ENCODE results near the gene PTPRN2.

The PTPRN2 gene

DNA sequence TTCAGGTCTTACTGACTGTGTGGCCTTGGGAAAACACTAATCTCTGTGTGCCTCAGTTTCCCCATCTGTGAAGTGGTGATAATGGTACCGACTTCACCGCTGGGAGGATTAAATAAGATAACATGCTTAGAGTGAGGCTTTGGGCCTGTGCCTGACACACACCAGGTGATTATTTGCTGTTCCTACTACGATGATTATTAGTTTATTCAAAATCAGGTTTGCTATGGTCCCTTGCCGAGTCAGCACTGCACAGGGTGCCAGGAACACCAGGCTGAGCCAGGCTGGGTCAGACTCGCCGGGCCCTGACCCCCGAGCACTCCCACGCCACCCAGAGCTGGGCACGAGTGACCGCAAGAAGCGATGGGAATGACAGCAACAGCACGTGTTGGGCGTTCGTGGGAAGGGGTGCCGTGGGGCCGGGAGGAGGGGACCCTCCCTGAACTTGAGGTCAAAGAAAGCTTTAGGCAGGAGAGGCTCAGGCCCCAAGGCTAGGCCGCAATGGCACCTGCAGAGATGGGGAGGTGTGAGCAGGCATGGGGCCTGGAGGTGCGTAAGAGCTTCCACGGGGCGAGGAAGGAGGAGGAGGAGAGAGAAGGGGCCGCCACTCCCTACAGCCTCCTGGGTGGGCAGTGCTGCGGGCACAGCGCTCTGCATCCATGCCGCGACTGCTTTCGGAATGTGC lies 925.4 kb downstream of the PTPRN2 start:
- DNase-seq (ENCODE audit: low spot score), result no peak

- DNase-seq (ENCODE audit: low spot score), result no peak
Measured at GRCh38 chr7:157661611-157661975, 926.0 kb downstream of the PTPRN2 start.

- DNase-seq (ENCODE audit: low spot score), result no peak
Measured at GRCh38 chr7:157660971-157661610, 926.5 kb downstream of the PTPRN2 start.

DNA sequence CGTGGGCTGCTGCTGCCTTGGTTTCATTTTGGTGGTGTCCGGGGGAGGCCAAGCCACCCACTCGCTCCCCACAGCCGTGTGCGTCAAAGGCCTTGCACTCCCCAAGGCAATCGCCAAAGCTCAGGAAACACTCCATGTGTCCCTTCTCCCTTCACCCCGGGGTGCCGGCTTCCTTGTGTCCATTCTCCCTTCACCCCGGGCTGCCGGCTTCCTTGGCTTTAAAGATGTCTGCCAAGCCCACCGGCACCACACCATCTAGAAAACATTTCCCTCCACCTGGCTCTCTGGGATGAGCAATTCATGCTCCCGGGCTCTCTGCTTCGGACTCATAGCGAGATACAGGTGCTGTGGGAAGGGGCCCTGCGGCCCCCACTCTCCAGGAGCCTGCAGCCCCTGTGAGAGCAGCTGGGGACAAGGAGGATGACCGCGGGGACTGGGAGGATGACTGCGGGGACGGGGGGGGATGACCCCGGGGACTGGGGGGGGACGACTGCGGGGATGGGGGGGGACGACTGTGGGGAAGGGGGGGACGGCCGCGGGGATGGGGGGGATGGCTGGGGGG lies 928.7 kb downstream of the PTPRN2 start:
- no peak for DNase-seq (ENCODE audit: low spot score)

- no peak for DNase-seq (ENCODE audit: low spot score)
Measured at GRCh38 chr7:157657741-157658740, 929.6 kb downstream of the PTPRN2 start.

- no peak for DNase-seq (ENCODE audit: low spot score)
Measured at GRCh38 chr7:157656195-157656769, 931.3 kb downstream of the PTPRN2 start.

DNA sequence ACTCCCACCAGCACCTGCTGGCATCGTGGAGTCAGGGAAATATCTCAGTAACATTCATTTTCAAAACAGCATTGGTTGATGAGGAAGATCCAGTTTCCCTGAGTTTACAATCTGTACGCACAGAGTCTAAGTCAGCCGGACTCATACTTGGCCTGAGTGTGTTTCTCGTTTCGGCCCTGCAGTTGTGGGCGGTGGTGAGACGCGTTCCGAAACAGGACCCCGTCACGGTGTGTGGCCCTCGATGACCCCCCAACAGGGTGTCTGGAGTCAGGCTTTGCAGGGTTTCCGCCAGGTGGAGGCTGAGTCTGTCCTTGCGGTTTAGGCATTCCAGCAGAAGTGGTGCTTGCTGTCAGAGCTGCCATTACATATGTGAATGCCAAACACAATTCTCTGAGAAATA lies 933.3 kb downstream of the PTPRN2 start:
- DNase-seq (ENCODE audit: low spot score), result no peak

GRCh38 chr7:157653827-157654207 lies 933.8 kb downstream of the PTPRN2 start:
- DNase-seq (ENCODE audit: low spot score), result no peak

DNA sequence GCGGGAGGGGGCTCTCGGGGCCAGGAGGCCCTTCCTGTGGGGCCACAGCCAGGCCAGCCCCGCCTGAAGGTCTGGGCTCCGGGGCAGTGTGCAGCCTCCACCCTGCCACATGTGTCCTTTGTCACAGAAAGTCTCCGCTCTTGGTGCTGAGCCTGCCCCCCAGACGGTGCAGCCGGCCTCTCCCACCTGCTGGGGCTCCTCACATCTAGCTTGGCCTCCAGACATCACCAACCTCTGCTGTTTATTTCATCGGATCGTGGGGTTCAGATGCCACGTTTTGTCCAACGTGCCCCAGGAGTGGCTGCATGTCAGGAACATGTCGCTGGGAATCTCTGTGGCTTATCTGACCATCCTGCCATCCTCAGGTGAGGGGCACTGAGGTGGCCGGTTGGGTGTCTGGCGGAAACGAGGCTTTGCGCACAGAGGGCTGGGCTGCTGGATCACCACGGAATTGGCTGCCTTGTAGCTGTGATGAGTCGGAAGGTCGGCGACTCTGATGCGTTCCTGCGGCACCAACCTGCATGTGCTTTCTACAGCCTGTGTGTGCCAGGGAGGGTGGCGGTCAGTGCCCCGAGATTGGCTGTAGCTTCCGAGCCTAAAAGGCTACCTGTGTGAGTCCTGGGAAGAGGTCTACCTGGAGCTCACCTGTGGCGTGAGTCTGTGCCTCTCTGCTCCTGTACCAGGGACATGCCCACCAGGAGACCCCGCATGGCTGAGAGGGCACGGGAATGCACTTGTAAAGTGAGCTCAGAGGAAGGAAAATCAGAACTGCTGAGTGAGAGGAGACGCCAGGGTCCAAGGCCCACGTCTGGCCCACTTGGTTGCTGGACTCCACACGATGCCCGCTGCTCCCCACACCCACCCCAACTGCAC lies 934.4 kb downstream of the PTPRN2 start:
- no peak for DNase-seq (ENCODE audit: low spot score)

DNA sequence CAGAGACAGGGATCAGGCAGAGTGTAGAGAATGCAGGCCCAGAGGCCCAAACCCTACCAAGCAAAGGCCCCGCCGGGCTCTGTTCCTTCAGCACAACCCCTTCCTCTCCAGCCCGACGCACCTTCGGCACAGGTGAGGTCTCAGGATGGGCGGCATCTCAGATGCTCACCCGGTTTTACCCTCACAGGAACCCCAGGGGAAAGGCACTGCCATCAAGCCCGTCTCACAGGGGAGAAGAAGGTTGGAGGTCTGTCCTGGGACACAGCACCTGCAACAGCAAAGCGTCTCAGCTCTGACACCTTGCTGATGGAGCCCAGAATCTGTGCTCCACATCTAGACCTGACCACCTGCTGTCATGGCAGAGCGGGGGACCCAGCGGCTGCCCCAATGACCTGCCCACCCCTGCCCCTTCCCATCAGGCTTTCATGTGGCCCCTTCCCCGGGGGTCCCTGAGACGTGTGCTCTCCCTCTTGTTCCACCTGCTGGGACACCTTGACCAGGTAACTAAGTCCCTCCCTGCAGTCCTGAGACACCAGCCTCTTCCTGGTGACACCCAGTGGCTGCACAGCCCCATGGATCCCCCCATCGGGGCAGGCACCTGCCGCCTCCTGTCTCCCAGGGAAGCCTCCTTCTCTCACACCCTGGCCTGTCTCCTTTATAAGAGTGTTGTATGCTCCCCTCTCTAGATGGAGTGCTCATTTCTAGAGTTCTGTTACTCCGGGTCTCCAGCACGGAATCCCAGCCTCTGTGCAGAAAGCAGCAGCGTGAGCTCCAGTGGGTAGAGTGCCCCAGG lies 935.3 kb downstream of the PTPRN2 start:
- no peak for DNase-seq (ENCODE audit: low spot score)

DNA sequence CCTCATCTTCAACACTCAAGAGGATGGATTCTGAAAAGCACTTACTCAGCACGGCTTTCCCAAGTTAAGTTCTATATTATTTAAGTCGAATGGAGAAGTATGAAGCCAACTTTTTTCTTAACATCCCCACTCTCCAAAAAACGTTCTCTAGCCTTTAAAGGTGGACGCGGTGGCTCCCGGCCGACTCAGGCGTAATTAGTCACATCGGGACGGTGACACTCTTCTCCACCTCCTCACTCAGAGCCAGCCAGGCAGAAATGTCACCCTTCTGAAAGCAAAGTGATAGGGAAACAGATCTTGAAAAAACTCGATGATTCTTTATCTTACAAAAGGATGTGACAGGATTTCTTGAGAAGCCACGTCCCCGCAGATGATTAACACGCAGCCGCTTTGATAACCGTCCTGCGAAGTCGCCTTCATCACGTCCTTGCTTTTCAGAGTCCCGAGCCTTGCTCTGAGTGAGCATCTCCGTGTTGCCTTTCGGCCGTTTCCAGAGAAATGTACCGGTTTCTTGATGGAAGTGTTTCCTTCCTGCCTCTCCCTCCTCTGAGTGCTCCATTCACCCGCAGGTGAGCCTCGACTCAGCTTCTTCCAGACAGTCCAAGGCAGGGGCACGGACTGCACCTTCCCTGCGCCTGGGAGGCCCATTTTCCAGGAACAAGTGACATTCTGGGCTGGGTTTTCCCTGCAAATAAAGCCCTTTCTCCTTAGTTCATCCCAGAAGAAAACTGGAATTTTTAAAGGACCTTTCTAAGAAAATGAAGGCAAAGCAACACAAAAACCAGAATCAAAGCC lies 936.1 kb downstream of the PTPRN2 start:
- DNase-seq (ENCODE audit: low spot score), result no peak

DNA sequence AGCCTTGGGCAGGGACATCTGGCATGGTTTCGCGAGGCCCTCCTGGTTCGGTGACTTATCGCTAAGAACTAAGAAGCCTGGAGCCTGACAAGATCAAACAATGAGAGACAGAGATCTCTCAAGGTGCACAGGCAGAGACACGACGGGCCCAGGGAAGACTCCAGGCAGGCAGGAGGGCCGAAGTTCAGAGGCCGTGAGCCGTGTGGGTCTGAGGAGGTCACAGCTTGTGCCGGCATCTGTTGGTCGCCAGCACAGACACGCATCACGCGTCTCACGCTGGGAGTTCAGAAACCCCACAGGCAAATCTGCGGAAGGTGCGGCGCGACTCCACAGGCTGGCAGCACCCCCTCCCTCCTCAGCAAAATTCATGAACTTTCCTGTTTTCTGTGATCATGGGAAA lies 936.8 kb downstream of the PTPRN2 start:
- DNase-seq (ENCODE audit: low spot score), result no peak

GRCh38 chr7:157650131-157650631 lies 937.4 kb downstream of the PTPRN2 start:
- DNase-seq (ENCODE audit: low spot score), result no peak

DNA sequence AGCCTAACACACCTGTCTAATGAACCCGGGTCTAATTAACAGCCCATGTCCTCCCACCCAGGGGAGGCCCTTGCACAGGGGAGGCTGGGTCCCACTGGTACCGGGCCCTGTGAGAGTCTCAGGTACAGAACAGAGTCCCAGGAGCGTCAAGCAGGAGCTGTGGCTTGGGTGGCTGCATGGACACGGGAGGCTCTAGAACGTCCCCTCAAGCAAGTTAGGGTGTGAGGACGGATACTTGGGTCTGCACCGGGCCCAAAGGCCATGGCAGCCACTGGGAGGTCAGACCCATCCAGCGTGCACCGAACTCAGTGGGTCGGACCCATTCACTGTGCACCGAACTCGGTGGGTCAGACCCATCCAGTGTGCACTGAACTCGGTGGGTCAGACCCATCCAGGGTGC lies 941.1 kb downstream of the PTPRN2 start:
- DNase-seq (ENCODE audit: low spot score), result no peak

DNA sequence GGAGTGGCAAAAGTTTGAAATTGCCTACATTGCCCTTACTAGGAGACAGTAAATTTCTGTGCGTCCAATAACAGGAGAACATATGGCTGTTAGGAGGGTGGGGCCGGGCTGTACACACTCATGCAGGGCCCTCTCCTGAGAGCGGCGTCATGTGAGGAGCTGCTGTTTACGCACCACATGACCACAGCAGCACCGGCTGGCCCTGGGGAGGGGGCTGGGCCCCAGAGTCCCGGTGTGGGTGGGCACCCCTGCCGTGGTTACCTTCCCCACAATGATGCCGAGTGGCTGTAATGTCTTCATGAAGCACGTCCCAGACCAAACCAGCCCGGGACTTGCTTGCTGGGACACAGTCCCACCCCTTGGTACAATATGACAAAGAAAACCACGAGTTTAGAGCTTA lies 942.1 kb downstream of the PTPRN2 start:
- DNase-seq (ENCODE audit: low spot score), result no peak

DNA sequence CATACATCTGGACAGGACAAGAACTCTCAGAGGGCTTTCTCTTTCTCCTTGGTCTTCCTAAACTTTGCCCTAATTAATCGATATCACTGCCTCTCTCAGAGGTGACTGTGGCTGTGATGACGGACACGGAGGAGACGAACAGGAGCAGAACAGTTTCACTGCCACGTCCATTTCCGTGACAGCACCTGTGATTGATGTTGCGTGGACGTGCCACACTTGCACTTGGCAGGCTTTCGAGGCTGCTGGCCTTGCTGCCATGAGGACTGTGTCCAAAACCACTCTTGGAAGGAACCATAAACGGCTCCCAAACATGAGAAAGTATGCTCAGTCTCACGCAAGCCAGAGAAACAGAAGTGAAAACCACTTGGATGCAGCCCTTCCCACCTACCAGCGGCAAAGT lies 942.7 kb downstream of the PTPRN2 start:
- DNase-seq (ENCODE audit: low spot score), result no peak

- DNase-seq (ENCODE audit: low spot score), result no peak
Measured at GRCh38 chr7:157643525-157643970, 944.1 kb downstream of the PTPRN2 start.

DNA sequence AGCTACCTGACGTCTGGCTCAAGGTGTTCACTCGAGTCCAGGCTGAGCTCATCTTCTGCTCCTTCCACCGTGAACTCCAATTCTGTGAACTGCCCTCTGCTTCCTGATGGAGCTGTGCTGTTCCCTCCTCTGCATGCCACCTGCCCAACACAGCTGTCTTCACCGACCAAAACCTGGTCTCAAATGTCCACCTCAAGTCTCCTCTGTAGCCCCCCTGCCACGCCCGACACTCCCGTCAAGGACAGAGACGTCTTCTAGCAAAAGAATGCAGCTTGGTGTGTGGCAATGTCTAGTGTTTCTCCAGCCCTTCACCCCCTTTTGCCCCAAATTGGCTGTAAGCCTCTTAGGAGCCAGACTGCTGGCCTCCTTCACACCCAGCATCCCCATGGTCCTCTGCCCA lies 945.8 kb downstream of the PTPRN2 start:
- DNase-seq (ENCODE audit: low spot score), result no peak

GRCh38 chr7:157640144-157640543 lies 947.5 kb downstream of the PTPRN2 start:
- no peak for DNase-seq (ENCODE audit: low spot score)

All from hematopoietic multipotent progenitor cell treated with erythropoietin and hydrocortisone succinate and interleukin-3 and kit ligand, for 15 days (in vitro differentiated cells).